HEK293 (cell line): ENCODE results near the gene SETD1B.

Experiments used
- CTCF ChIA-PET: fragments of 350-600 bp; formaldehyde crosslinking; extraction: SDS; loops from one replicate; lab custom pipeline; 2021; ENCODE audit warnings: antibody characterized with exemption; lab: Yijun Ruan, JAX
- POLR2A ChIA-PET: fragments of 300-600 bp; formaldehyde crosslinking; extraction: SDS; loops from one replicate; lab custom pipeline; 2020; ENCODE audit warnings: antibody characterized with exemption, inconsistent platforms; lab: Yijun Ruan, JAX
- H3K27ac ChIP-seq: fragments of 200-500 bp; sonication (Bioruptor generic); 2 replicates; pipeline ENCODE4 v1.5.1; 2014; ENCODE audit warnings: low read depth, low read length, control low read depth, inconsistent platforms; ENCODE audit errors: extremely low read depth
- H3K36me3 ChIP-seq, 2 experiments: fragments of 200-500 bp in 1 of 2; sonication (Bioruptor generic) in 1 of 2; 1 replicate in 1 of 2; 2 replicates in 1 of 2; pipeline ENCODE4 v1.5.1; 2014 to 2017; ENCODE audit warnings: inconsistent platforms in 2 of 2, low read length in 2 of 2; ENCODE audit not compliant: control insufficient read depth in 2 of 2, insufficient read depth in 1 of 2
- H3K4me1 ChIP-seq: fragments of 200-500 bp; sonication (Bioruptor generic); 2 replicates; pipeline ENCODE4 v1.5.1; 2014; ENCODE audit warnings: mild to moderate bottlenecking, low read length, inconsistent platforms; ENCODE audit not compliant: control insufficient read depth, insufficient read depth
- H3K4me3 ChIP-seq: 2 replicates; pipeline ENCODE4 v1.5.1; 2011; ENCODE audit warnings: low read depth, mild to moderate bottlenecking, control low read depth, low read length, moderate library complexity
- H3K9me3 ChIP-seq: fragments of 200-500 bp; sonication (Bioruptor generic); 2 replicates; pipeline ENCODE4 v1.5.1; 2014; ENCODE audit warnings: low read depth, low read length, inconsistent platforms; ENCODE audit not compliant: control insufficient read depth, insufficient read depth
- CTCF ChIP-seq: fragments of 450-650 bp; formaldehyde crosslinking; IDR thresholded peaks from 2 replicates; pipeline ENCODE4 v1.5.1; 2016; ENCODE audit warnings: missing biosample characterization, missing genetic modification characterization
- GLI2 ChIP-seq: fragments of 450-650 bp; formaldehyde crosslinking; IDR thresholded peaks from 2 replicates; pipeline ENCODE4; 2017; ENCODE audit warnings: missing biosample characterization, missing genetic modification characterization, low read depth, borderline replicate concordance
- SALL2 ChIP-seq: fragments of 450-650 bp; formaldehyde crosslinking; IDR thresholded peaks from 2 replicates; pipeline ENCODE4 v1.5.0; 2017; ENCODE audit warnings: missing biosample characterization, mild to moderate bottlenecking, missing genetic modification characterization, borderline replicate concordance
- ZBTB26 ChIP-seq: fragments of 450-650 bp; formaldehyde crosslinking; optimal IDR thresholded peaks from 2 replicates; pipeline ENCODE3; 2016; ENCODE audit warnings: missing biosample characterization, mild to moderate bottlenecking, missing genetic modification characterization
- ZFHX2 ChIP-seq: fragments of 450-650 bp; formaldehyde crosslinking; conservative IDR thresholded peaks from 2 replicates; pipeline ENCODE4 v1.5.1; 2016; ENCODE audit warnings: missing biosample characterization, missing genetic modification characterization
- ZNF175 ChIP-seq: fragments of 450-650 bp; formaldehyde crosslinking; IDR thresholded peaks from 2 replicates; pipeline ENCODE4 v1.5.1; 2016; ENCODE audit warnings: missing biosample characterization, missing genetic modification characterization
- ZNF19 ChIP-seq: fragments of 450-650 bp; formaldehyde crosslinking; IDR thresholded peaks from 2 replicates; pipeline ENCODE4; 2016; ENCODE audit warnings: missing biosample characterization, missing genetic modification characterization, low read depth
- ZNF214 ChIP-seq: fragments of 450-650 bp; formaldehyde crosslinking; IDR thresholded peaks from 2 replicates; pipeline ENCODE4 v1.5.1; 2017; ENCODE audit warnings: missing biosample characterization, mild to moderate bottlenecking, missing genetic modification characterization, borderline replicate concordance
- ZNF341 ChIP-seq: fragments of 450-650 bp; formaldehyde crosslinking; IDR thresholded peaks from 2 replicates; pipeline ENCODE4; 2016; ENCODE audit warnings: low read depth, missing biosample characterization, missing genetic modification characterization
- ZNF426 ChIP-seq: fragments of 450-650 bp; formaldehyde crosslinking; IDR thresholded peaks from 2 replicates; pipeline ENCODE4 v1.5.1; 2017; ENCODE audit warnings: missing biosample characterization, missing genetic modification characterization, mild to moderate bottlenecking, inconsistent platforms, moderate library complexity
- ZNF664 ChIP-seq: fragments of 450-650 bp; formaldehyde crosslinking; IDR thresholded peaks from 2 replicates; pipeline ENCODE4 v1.5.1; 2016; ENCODE audit warnings: missing biosample characterization, missing genetic modification characterization
- ZNF76 ChIP-seq: fragments of 450-650 bp; formaldehyde crosslinking; IDR thresholded peaks from 2 replicates; pipeline ENCODE4; 2016; ENCODE audit warnings: low read depth, missing biosample characterization, missing genetic modification characterization, borderline replicate concordance
- ZNF777 ChIP-seq: fragments of 450-650 bp; formaldehyde crosslinking; IDR thresholded peaks from 2 replicates; pipeline ENCODE4 v1.5.1; 2017; ENCODE audit warnings: missing biosample characterization, missing genetic modification characterization, borderline replicate concordance
- TF ChIP-seq, protein P1 (sequence below): fragments of 450-650 bp; formaldehyde crosslinking; IDR thresholded peaks from 2 replicates; pipeline ENCODE4 v1.5.1; 2016; ENCODE audit warnings: missing biosample characterization, missing genetic modification characterization
- TF ChIP-seq, protein P2 (sequence below): fragments of 450-650 bp; formaldehyde crosslinking; IDR thresholded peaks from 2 replicates; pipeline ENCODE4 v1.5.1; 2016; ENCODE audit warnings: missing biosample characterization, missing genetic modification characterization

The SETD1B gene

DNA sequence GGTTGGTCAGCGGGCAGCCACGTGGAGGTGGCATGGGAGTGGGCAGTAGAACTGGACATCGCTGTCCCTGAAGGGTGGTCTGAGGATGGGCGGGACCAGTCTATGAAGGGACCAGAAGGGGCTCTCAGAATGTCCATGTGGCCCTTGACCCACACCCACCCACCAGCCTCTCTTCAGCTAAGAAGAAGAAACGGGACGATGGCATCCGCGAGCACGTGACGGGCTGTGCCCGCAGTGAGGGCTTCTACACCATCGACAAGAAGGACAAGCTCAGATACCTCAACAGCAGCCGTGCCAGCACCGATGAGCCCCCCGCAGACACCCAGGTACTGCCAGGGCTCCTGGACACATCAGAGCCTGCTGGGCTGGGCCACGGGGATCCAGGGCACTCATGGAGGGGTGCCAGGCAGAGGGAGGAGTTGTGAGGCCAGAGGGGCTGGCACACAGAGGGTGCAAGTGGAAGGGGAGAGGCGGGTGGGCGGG lies 21.3 kb downstream of the SETD1B start:
- TF ChIP-seq GLI2 (no peak), ZNF664 (no peak), ZNF214 (tag by site-specific recombination) (no peak), ZBTB26 (tag by site-specific recombination) (no peak), ZNF777 (tag by site-specific recombination) (no peak), ZNF426 (tag by site-specific recombination) (no peak), CTCF (tag by site-specific recombination) (no peak), ZNF19 (tag by site-specific recombination) (no peak), SALL2 (tag by site-specific recombination) (no peak), ZFHX2 (tag by site-specific recombination) (no peak), ZNF76 (tag by site-specific recombination) (no peak), ZNF175 (tag by site-specific recombination) (no peak), ZNF341 (tag by site-specific recombination) (no peak)
- TF ChIP-seq, protein P1, sequence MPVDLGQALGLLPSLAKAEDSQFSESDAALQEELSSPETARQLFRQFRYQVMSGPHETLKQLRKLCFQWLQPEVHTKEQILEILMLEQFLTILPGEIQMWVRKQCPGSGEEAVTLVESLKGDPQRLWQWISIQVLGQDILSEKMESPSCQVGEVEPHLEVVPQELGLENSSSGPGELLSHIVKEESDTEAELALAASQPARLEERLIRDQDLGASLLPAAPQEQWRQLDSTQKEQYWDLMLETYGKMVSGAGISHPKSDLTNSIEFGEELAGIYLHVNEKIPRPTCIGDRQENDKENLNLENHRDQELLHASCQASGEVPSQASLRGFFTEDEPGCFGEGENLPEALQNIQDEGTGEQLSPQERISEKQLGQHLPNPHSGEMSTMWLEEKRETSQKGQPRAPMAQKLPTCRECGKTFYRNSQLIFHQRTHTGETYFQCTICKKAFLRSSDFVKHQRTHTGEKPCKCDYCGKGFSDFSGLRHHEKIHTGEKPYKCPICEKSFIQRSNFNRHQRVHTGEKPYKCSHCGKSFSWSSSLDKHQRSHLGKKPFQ (tag by site-specific recombination) = no peak
- TF ChIP-seq, protein P2, sequence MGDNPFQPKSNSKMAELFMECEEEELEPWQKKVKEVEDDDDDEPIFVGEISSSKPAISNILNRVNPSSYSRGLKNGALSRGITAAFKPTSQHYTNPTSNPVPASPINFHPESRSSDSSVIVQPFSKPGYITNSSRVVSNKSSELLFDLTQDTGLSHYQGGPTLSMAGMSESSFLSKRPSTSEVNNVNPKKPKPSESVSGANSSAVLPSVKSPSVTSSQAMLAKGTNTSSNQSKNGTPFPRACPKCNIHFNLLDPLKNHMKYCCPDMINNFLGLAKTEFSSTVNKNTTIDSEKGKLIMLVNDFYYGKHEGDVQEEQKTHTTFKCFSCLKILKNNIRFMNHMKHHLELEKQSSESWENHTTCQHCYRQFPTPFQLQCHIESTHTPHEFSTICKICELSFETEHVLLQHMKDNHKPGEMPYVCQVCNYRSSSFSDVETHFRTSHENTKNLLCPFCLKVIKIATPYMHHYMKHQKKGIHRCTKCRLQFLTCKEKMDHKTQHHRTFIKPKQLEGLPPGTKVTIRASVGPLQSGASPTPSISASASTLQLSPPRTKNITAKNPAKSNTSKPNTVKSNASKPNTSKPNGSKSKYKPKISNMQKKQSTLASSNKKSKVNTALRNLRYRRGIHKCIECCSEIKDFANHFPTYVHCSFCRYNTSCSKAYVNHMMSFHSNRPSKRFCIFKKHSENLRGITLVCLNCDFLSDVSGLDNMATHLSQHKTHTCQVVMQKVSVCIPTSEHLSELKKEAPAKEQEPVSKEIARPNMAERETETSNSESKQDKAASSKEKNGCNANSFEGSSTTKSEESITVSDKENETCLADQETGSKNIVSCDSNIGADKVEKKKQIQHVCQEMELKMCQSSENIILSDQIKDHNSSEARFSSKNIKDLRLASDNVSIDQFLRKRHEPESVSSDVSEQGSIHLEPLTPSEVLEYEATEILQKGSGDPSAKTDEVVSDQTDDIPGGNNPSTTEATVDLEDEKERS (tag by site-specific recombination) = no peak
- POLR2A ChIA-PET = interaction anchor here (0.6 to 1.0 kb wide), 3 partner anchors 10 to 29 kb away, joined by 3 read pairs; no protein-coding TSS in a partner anchor
- H3K27ac ChIP-seq = no peak overlapping the region
- CTCF ChIA-PET = interaction anchor here (3.4 to 3.9 kb wide), 2 partner anchors 13 to 30 kb away, joined by 16 to 23 read pairs; no protein-coding TSS in a partner anchor
- no peak overlapping the region for H3K4me3 ChIP-seq
- peaks cover 22 to 76% of the 10 kb centered on the region in 2 experiments; a peak in 2 of 3 replicates for H3K36me3 ChIP-seq
- no peaks in the 10 kb centered on the region for H3K9me3 ChIP-seq
- no peaks in the 10 kb centered on the region for H3K4me1 ChIP-seq
